ENCODE data around the gene CDKN1A.
"Not testable (repeated sequence)": the region's sequence is repeated elsewhere in the genome, so short reads cannot be mapped to it uniquely, and the experiment has no call there.

CDKN1A gene

DNA sequence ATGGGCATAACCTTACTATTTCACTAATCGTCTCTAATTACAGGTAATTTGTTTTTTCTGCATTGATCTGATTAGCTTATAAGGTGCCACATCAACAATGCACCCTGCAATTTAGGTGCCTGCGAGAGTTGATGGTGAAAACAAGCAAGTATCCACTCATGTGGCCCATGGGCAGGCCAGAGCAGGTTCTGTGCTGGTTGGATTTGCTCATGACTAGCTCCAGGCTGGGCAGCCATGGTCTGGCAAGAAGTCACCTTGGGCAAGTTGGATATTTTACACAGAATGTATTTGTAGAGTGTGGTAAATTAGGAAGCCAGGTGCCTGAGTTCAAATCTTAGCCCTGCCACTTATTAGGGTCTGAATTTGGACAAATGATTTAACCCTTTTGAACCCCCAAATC, 44.4 kb downstream of the CDKN1A start:
- no peak for DNase-seq

GRCh38 chr6:36723992-36724391, 45.5 kb downstream of the CDKN1A start:
- DNase-seq: not testable (repeated sequence)

DNA sequence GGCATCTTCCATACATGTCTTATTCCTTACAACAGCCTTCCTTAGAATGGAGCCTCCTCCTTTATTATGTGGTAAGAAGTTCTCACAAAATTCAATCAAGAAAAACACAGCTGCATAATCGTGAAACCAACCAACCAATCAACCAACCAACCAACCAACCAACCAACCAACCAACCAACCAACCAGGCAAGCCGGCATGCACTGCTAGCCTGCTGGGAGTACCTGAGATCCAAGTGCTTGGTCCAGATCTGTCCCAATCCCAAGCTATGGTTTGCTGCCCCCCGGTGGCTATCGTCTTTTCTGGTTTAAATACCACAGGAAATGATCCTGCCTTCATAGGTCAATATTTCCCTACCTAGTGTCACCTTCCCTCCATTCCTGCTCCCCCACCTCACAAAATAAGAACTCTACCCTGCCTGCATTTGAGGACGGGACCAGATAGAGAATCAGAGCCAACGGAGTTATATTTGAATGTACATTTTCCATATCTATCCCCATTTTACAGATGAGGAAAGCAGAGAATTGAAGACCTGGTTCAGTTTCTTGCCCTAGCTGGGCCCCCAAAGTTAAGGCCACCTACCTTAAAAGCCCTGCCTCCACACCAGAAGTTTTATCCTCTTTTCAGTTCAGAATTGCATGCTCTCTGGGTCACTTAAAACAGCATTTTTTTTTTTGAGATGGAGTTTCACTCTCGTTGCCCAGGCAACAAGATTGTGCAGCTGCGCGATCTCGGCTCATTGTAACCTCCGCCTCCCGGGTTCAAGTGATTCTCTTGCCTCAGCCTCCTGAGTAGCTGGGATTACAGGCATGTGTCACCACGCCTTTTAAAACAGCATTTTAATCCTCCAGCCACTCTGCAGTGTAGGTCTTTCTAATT, 46.2 kb downstream of the CDKN1A start:
- peak; percentile 26 for DNase-seq

DNA sequence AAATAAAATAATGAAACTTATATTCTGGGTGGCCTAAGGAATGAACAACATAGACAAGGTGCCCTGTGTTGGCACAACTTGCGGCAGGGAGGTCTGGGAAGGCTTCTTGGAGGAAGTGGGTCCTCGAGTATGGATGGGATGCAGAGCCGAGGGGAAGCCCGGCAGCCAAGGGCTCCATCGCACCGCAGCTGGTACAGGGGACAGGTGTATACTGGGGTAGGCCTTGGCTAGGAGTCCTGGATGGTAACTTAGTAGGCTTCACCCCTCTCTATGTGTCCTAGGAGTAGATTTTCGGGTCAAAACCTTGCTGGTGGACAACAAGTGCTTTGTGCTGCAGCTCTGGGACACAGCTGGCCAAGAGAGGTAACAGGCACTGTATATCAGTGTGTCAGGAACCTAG, 47.1 kb downstream of the CDKN1A start:
- DNase-seq: no peak

GRCh38 chr6:36727505-36728021, 49.0 kb downstream of the CDKN1A start:
- no peak for DNase-seq

- no peak for DNase-seq
These were observed 50.0 kb downstream of the CDKN1A start for GRCh38 chr6:36728289-36729160.

GRCh38 chr6:36729161-36729524, 50.6 kb downstream of the CDKN1A start:
- no peak for DNase-seq

GRCh38 chr6:36730424-36731380, 52.2 kb downstream of the CDKN1A start:
- DNase-seq: no peak

GRCh38 chr6:36731622-36732310, 53.3 kb downstream of the CDKN1A start:
- DNase-seq: no peak

- no peak for DNase-seq
These were observed 54.8 kb downstream of the CDKN1A start for GRCh38 chr6:36733300-36733699.

GRCh38 chr6:36734486-36735060, 56.1 kb downstream of the CDKN1A start:
- no peak for DNase-seq

DNA sequence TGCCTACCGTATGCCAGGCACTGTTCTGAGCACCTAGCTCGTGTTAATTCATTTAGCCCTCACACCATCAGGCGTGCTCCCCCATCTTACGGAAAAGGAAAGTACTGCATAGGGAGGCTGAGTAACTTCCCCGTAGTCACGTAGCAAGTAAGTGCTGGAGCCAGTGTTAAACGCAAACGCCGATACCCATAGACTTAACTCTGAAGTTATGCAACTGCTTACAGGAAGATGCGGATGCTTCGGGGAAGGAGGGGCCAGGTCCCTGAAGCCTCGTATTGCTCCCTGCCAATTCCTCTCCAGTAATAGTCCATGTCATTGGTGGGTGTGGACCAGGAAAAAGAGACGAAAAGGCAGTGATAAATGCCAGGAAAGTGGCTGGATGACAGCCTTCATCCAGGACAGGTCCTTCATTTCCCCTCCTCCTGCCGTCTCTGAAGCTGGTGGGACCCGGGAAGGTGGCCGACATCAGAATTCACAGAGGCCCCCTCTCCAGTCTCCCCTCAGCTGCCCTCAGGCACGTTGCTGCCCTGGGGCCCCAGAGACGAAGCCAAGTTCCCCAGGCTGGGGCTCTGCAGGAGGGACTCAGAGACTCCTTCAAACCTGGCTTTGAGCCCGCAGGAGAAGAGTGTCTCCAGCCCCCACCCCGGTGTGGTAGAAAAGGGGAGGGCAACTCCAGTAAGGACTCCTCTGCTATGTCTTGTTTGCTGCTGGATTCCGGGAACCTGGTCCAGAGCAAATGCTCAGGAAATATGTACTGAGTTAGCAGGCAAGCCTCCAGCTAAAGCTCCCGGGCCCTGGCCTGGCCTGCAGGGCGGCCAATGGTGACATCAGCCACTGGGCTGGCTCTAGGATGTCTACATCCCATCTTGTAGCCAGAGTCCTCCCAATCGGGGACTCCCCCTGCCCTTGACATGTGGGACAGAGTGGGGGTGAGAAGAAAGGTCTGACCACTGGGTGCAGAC, 56.9 kb downstream of the CDKN1A start:
- peak; percentile 72 for DNase-seq
